Adrenal gland (tissue), 12 donors: ENCODE results near the gene AKAP13. TPM values are rescaled to one million over a fixed set of nuclear protein-coding genes. Genes with fewer than 3 reads are reported as not detected.

Experiments
- DNase-seq, 7 donors: peaks; one replicate each; pipeline ENCODE4 v3.0.0-alpha.2; 2019 to 2020
- H3K27ac ChIP-seq, 5 donors: fragments of 200-600 bp; sonication (generic) in 4 of 5; 1 replicate in 3 of 5; 2 replicates in 2 of 5; pipeline versions ENCODE4 v1.5.1 to v1.8.0; 2016 to 2020; ENCODE audit warnings: mild to moderate bottlenecking in 1 of 5
- H3K27me3 ChIP-seq: fragments of 200-600 bp; 2 replicates; pipeline ENCODE4 v1.8.0; 2021
- H3K36me3 ChIP-seq, 2 donors: fragments of 200-600 bp; replicated peaks in 1 of 2; 1 replicate in 1 of 2; 2 replicates in 1 of 2; pipeline versions ENCODE4 v1.5.1 to v1.8.0; 2018 to 2022
- H3K4me1 ChIP-seq, 2 donors: fragments of 200-600 bp; replicated peaks in 1 of 2; 1 replicate in 1 of 2; 2 replicates in 1 of 2; pipeline versions ENCODE4 v1.5.1 to v1.8.0; 2018 to 2021
- H3K4me3 ChIP-seq, 4 donors: fragments of 200-600 bp; sonication (generic) in 3 of 4; one replicate each; pipeline ENCODE4 v1.5.1; 2016 to 2018
- H3K9me3 ChIP-seq, 3 donors: fragments of 200-600 bp; sonication (generic) in 1 of 3; replicated peaks in 1 of 3; 1 replicate in 2 of 3; 2 replicates in 1 of 3; pipeline versions ENCODE4 v1.5.1 to v1.8.0; 2016 to 2021
- CTCF ChIP-seq, 6 experiments: fragments of 450-650 bp in 4 of 6; fragments of 200-600 bp in 2 of 6; sonication (generic) in 1 of 6; IDR thresholded peaks; 1 replicate in 5 of 6; 2 replicates in 1 of 6; pipeline versions ENCODE4 v1.5.1 to v1.8.0; 2016 to 2021; ENCODE audit warnings: antibody characterized with exemption in 6 of 6, mild to moderate bottlenecking in 2 of 6, moderate library complexity in 1 of 6
- POLR2A ChIP-seq, 2 donors: fragments of 450-650 bp; IDR thresholded peaks; one replicate each; pipeline ENCODE4 v1.6.1; 2017; ENCODE audit warnings: antibody characterized with exemption in 2 of 2, mild to moderate bottlenecking in 2 of 2, moderate library complexity in 1 of 2
- WGBS, 4 donors: extraction: QIAGEN DNeasy Blood & Tissue Kit in 2 of 4; methylation state at CpG; one replicate each; pipeline versions ENCODE4 v1.1.5 to v1.1.7; 2013 to 2017; 5-methylcytosine and 5-hydroxymethylcytosine counted together
- intact Hi-C, 2 donors: fragments of 100-400 bp; cut with DNase I; formaldehyde crosslinking; loops; one replicate each; pipeline versions ENCODE4 v1.14.1 to v1.15.0; 2022 to 2023
- polyA plus RNA-seq, 3 donors: library from polyadenylated mRNA; stranded (reverse); fragments of 200-250 nt in 2 of 3; fragments of 350-450 nt in 1 of 3; fragmentation: Illumina TruSeq in 1 of 3; extraction: RNeasy Lipid Tissue Mini Kit (QIAGEN cat#74804) in 1 of 3; gene quantifications; one replicate each; pipeline ENCODE4 v1.2.3, GENCODE V29; 2013 to 2014
- total RNA-seq, 9 donors: library from RNA; depleted of rRNA in 4 of 9; stranded (reverse); fragments of >200 nt in 4 of 9; fragments of 120-200 nt in 1 of 9; fragmentation: NEBNext Ultra II Directional in 1 of 9; extraction: Animal tissue kit (Norgen Biotek cat#: 25700) in 1 of 9; gene quantifications; one replicate each; pipeline versions ENCODE4 v1.1.0 to v1.2.4, GENCODE V29; 2013 to 2023
- donor health status: healthy with polysubstance abuse.
- donor health status: Bipolar disorder and iron deficiency.
- donor health status: DM: yes; HTN: yes; CAD: no.
- donor health status: DM: no; HTN: no; CAD: no.
- donor health status: DM: no; HTN: no; CAD: no.
- donor health status: DM: yes; HTN: yes; CAD: no.

The AKAP13 gene
- total and polyA plus RNA-seq, 12 donors, result 42.7 to 144 (median 89.2) TPM

GRCh38 chr15:85772668-85773067, 392.3 kb downstream of the AKAP13 start:
- H3K27me3 ChIP-seq, result no peaks in the 10 kb centered on the region
- H3K9me3 ChIP-seq, result no peaks in the 10 kb centered on the region
- intact Hi-C loops, result no loop called here
- no peak for DNase-seq
- no peaks in the 10 kb centered on the region for H3K36me3 ChIP-seq
- peaks cover 0 to 3% of the 10 kb centered on the region in 2 donors for H3K4me1 ChIP-seq
- no peak for TF ChIP-seq POLR2A (IDR thresholded peaks at IDR 0.05)
- WGBS, 4 donors, result 93 to 100% (median 94%) methylated on average over 4 to 9 of the region's 9 CpGs
- H3K4me3 ChIP-seq, result no peak overlapping the region
- peak overlapping the region in 3 of 5 donors; percentile 57 to 92 (median 76) for H3K27ac ChIP-seq

GRCh38 chr15:85773249-85773648, 392.8 kb downstream of the AKAP13 start:
- H3K27me3 ChIP-seq, result no peaks in the 10 kb centered on the region
- WGBS, 4 donors, result 85 to 95% (median 93%) methylated on average over 9 to 12 of the region's 12 CpGs
- intact Hi-C loops, result no loop called here
- TF ChIP-seq POLR2A (IDR thresholded peaks at IDR 0.05) (no peak), CTCF (IDR thresholded peaks at IDR 0.05) (no peak)
- no peak overlapping the region for H3K4me3 ChIP-seq
- peak overlapping the region in 1 of 5 donors; percentile 92 for H3K27ac ChIP-seq
- no peak for DNase-seq
- no peaks in the 10 kb centered on the region for H3K9me3 ChIP-seq
- H3K36me3 ChIP-seq, result no peaks in the 10 kb centered on the region
- H3K4me1 ChIP-seq, result peaks cover 0 to 5% of the 10 kb centered on the region in 2 donors

- Histone ChIP-seq H3K27ac (peak overlapping the region in 1 of 5 donors; percentile 92), H3K27me3 (no peaks in the 10 kb centered on the region), H3K9me3 (no peaks in the 10 kb centered on the region), H3K4me3 (no peak overlapping the region), H3K4me1 (peaks cover 0 to 5% of the 10 kb centered on the region in 2 donors), H3K36me3 (no peaks in the 10 kb centered on the region)
- no peak for DNase-seq
- intact Hi-C loops, result no loop called here
- TF ChIP-seq CTCF (IDR thresholded peaks at IDR 0.05) (no peak), POLR2A (IDR thresholded peaks at IDR 0.05) (no peak)
- WGBS, 4 donors, result 92 to 96% (median 93%) methylated on average over 8 to 10 of the region's 10 CpGs
These were observed 393.6 kb downstream of the AKAP13 start for GRCh38 chr15:85773970-85774369.

GRCh38 chr15:85777250-85778106, 397.1 kb downstream of the AKAP13 start:
- no peaks in the 10 kb centered on the region for H3K27me3 ChIP-seq
- no peak for TF ChIP-seq POLR2A (IDR thresholded peaks at IDR 0.05)
- TF ChIP-seq CTCF (IDR thresholded peaks at IDR 0.05), result no peak
- intact Hi-C loops, result no loop called here
- DNase-seq, result no peak
- H3K9me3 ChIP-seq, result no peaks in the 10 kb centered on the region
- H3K4me1 ChIP-seq, result peaks cover 0 to 23% of the 10 kb centered on the region in 2 donors
- no peak overlapping the region for H3K4me3 ChIP-seq
- H3K27ac ChIP-seq, result no peak overlapping the region
- H3K36me3 ChIP-seq, result no peaks in the 10 kb centered on the region
- 79 to 92% (median 89%) methylated on average over 16 to 18 of the region's 18 CpGs for WGBS, 4 donors
